Limb (tissue), 2 donors: ENCODE data around the gene LAMP5.

Experiments
- DNase-seq, 2 donors: peaks; one replicate each; pipeline ENCODE4 v3.0.0-alpha.2; 2016; ENCODE audit errors: extremely low spot score in 2 of 2

The LAMP5 gene, protein sequence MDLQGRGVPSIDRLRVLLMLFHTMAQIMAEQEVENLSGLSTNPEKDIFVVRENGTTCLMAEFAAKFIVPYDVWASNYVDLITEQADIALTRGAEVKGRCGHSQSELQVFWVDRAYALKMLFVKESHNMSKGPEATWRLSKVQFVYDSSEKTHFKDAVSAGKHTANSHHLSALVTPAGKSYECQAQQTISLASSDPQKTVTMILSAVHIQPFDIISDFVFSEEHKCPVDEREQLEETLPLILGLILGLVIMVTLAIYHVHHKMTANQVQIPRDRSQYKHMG

DNA sequence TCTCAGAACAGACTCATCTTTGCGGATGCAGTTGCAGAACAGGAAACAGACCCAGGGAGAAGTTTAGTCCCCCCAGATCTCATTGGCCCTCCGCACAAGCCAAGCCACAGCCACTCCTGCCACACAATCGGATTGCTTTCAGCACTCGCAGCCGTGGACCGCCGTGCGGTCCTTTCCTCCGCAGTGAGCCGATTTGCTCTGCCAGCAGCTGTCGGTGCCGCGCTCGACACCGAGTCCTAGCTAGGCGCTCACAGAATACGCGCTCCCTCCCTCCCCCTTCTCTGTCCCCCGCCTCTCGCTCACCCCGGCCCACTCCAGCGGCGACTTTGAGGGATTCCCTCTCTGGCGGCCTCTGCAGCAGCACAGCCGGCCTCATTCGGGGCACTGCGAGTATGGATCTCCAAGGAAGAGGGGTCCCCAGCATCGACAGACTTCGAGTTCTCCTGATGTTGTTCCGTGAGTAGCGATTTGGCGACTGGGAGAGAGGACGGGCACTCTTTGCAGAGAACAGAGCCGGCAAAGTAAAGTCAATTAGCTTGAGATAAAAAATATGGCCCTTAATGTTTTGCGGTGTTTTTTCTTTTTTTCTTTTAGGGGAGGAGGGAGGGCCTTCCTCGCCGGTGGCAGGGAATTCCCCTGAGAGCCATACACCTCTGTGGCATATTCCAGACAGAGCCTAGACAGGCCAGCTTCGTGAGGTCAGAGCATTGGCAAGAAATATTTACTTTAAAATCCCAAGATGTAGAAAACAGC is at the start of gene LAMP5:
Gene LAMP5 (plus strand): TSS at position 130 of the 753 bp plus-strand sequence. CDS start 263 bp downstream, at position 393.
- peak in 1 of 2 donors; percentile 79 for DNase-seq

DNA sequence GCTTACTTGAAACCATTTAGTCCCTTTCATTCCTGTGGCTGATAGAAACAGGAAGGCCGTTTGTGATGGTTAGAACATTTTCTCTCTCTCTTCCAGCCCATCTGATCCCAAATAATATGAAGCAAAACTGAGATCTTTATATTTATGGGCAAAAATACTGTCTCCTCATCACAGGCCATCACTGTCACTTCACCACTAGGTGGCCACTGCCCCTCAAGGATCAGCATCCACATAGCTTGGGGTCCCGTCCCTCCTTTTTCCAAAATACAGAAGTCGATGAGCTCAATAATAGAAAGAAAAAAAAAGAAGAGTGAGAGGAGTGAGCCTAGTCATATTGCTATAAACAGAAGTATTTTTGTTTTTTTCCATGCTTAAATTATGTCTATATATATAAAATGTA is 46.4 kb upstream of the LAMP5 start:
- DNase-seq, result no peak

DNA sequence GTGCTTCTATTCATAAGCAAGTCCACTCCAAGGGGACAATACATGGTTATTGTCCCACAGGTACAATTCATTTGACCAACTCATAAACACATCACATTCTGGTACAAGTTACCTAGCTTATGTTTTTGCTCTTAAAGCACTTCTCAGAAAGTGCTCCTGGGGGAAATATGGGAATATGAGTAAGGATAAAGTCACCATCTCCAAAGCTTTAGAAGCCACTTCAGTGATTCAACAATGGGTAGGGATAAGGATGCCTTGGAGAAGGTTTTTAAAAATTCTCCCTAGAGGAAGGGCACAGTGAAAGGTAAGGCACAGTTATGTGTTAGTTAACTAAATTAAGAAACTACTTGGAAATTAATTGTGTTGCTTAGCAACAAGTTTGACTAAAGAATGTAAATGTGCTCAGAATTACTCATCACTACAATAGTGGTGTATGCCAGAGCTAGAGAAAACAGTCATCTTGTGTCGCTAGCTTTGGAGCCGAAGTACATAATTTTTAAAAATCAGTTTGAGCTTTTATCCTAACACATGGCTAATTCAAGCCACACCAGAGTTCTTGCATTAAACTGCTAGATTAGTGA is 39.5 kb upstream of the LAMP5 start:
- no peak for DNase-seq

DNA sequence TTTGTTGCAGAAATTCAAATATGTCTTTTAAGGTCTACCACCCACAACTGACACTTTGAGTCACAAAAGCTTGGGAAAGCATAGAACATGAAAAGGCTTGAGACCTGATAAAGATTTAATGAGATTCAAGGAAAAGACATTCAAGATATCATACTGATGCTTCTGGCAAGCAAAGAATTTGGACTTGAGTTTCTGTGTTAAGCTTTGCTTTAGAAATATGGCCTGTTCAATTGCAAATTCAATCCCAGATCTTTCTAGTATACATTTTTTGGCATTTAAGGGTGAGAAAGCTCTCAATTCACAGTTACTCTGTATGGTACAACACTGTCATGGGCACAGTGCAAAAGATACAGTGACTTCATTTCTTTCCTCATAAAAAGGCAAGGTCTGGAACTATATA is 38.9 kb upstream of the LAMP5 start:
- no peak for DNase-seq

DNA sequence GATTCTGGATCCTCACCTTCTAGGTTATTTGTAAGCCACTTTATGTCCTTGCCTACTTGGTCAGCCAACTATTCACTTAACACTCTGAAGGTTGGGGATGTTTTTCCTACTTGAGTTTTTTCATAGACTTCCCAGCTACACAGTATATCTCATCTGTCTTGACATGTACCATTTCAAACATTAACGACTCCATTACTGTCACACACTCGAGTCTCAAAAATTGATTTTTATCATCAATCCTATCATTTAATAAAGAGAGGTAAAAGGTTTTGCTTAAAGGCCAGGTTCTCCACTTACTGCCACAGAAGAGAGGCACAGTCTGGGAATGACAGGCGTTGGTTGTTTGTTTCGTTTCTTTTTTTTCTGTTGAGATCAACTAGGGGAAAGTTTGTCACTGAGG is 38.2 kb upstream of the LAMP5 start:
- no peak for DNase-seq

DNA sequence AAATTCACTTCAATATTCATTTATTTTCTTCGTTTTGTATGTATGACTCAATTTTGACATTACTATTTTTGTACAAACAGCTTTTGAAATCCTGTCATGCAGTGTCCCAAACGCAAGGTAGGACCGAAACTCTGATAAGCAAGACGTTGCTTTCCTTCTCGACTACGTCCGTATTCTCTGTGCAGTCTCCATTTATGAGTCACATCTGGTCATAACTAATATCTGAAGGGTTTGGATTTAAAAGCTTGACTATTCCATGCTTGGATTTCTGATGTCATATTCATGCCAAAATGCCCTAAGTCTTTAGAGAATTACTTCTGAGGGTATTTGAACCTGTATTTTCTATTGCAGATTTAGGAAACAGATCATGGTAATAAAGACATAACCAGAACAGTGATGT is 37.8 kb upstream of the LAMP5 start:
- DNase-seq, result no peak

DNA sequence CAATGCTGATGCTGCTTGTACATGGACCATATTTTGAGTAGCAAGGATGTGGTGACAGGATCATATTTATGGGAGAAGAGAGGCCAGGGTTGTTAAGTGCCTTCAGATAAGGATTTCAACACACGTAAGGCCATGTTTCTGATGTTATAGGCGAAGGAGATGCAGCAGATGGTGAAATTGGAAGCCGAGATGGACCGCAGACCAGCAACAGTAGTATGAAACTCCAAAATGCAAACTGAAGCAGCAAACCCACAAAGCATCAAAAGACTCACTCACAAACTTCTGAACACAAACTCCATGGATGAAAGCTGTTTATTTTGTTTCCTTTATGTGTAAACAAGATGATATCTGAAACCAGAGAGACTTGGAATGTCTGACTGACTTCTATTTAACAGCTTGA is 35.6 kb upstream of the LAMP5 start:
- no peak for DNase-seq

DNA sequence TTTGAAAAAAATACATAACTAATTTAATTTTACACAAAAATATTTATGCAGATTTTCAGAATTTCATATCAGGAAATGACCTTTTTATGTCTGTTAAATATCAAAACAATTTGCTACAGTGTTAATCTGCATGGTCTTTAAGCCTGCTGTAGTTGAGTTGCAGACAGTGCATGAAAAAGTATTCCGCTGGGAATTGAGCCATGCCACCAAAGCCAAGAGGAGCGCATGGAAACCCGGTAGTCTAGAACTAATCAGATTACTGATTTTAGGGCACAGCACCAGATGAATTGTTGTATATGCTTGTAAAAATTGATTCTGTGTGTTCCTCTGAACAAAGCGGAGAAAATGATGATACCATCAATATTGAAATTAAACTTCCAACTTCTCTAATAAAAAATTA is 34.3 kb upstream of the LAMP5 start:
- DNase-seq, result no peak

DNA sequence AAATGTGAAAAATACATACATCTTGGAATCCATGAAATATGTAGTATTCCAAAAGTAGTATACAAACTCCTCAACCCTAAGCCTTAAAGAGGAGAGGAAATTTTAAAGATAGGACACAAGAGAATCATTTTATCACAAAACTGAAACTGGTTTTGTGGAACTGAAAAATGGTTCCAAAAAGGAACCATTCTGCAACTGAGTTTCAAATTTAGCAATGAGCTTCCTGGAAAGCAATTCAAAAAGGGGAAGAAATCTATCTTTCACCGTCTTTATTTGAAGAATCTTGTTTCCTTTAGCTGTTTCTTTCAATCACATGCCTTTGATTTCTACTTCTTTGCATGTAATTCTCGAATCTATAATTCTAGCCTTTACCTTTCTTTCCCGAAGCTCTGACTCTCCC is 32.2 kb upstream of the LAMP5 start:
- DNase-seq, result no peak

DNA sequence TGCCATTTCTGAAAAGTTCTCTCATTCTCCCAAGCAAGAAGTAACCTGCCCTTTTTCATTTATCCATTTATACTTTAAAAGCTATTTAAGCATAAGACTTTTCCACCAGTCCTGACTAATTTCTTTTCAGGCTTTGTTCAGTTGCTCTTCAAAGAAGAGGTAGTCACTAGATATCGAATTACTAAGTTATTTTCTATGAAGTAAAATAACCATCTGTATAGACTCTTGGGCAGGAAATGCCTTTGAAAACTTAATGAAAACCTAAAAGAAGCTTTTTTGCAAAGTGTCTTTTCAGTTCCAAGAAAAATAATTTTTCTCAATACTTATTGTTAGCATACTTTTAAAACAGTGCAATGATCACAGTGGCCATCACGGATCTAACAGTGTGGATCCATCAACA is 31.3 kb upstream of the LAMP5 start:
- DNase-seq, result no peak

DNA sequence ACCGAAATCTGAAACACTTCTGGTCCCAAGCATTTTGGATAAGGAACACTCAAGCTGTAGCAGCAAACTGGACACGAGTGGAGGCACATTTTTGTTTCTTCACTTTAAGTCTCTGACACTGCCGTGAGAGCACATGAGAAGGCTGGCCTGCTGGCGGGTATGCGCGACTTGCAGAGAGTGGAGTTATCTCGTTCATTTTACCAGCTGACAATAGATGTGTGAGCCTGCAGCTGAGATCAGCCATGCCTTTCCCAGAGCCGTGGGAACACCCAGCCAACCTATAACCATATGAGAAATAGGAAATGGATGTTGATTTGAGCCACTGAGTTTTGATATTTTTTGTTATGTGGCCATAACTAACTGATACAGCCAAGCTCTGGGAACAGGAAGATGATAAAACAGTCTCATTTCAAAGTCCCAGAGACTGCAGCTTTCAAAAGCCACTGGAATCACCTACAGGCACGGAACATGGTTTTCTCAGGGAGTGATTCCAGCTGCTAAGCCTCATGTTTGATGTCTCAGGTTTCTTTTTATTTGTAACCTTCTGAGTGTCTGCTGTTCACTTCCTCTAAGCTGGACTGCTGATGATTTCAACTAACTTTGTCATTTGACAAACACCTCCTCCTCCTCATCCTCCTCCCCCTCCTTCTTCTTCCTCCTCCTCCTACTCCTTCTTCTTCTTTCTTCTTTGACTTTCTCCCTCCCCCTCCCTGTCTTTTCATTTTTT is 28.6 kb upstream of the LAMP5 start:
- DNase-seq, result no peak

DNA sequence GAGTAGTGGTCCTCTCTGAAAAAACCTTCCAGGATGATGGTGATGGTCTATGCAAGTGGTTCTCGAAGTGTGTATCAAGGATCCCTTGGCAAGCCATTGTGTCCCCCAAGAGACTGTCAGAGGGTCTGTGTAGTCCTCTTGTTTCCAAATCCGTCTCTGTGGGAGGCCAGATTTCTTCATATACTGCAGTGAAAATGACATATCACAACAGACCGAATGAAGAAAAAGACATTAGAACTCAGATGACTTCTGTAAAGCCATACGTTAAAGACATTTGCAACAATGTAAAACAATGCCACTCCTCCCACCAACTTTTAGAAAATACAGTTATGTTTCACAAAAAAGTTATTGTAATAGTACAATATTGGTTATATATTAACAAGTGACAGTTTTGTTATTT is 27.2 kb upstream of the LAMP5 start:
- DNase-seq, result no peak

DNA sequence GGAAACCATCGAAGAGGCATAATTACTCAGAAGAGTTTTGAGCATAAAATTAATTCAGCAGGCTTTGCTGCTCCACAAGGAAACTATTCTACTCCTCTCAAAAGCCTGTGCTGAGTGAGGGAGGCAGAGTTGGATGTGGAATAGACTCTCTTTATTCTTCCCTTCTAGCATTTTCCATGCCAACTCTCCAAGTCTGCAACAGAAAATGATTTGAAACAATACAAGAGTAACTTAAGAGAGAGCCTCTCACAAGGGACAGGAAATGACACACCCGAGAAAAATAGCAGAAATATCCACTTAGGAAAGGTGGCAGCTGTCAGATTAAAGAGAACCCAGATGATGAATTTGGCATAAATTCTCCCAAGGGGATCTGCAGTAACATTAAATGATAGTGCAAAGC is 26.3 kb upstream of the LAMP5 start:
- no peak for DNase-seq

DNA sequence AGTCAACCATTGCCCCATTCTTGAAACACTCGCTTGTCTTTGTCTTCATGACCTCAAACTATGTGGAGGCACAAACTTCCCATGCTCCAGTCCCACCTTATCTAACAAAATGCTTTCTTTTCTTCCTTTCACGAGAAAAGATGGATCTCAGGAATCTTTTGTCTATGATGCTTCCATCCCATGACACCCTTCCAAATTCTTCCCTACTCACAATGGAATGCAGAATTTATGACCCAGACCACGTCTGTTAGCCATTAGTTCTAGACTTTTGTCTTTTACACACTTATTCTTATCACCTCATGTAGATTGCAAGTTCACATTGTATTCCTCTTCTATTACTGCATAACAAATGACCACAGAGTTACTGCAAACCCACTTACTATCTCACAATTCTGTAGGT is 24.2 kb upstream of the LAMP5 start:
- DNase-seq, result no peak

DNA sequence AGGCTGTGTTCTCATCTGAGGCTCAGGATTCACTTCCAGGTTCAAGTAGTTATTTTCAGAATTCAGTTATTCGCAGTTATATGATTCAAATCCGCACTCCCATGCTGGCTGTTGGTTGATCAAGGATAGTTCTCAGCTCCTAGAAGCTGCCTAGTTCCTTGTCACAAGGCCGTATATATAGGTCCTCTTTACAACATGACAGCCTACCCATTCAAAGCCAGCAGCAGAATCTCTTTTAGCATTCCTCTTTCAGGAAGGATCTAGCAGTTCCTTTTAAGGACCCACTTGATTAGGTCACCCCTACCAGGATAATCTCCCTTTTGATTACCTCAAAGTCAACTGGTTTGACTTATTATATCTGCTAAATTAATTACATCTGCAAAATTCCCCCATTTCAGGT is 23.8 kb upstream of the LAMP5 start:
- no peak for DNase-seq

DNA sequence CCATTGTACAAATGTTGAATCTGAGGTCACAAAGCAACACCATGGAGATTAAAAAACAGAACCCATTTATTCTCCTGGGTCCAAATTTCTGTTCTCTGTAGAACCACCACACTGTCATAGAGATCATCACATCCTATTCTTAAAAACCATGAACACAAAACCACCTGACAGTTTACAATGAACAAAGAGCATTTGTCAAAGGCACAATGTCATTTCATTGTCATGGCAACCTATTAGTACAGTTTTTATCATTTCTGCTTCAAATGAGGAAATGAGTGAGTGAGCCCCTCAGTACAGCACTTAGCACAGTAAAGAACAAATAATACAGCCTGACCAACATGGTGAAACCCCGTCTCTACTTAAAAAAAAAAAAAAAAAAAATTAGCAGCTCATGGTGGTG is 23.1 kb upstream of the LAMP5 start:
- DNase-seq, result no peak

DNA sequence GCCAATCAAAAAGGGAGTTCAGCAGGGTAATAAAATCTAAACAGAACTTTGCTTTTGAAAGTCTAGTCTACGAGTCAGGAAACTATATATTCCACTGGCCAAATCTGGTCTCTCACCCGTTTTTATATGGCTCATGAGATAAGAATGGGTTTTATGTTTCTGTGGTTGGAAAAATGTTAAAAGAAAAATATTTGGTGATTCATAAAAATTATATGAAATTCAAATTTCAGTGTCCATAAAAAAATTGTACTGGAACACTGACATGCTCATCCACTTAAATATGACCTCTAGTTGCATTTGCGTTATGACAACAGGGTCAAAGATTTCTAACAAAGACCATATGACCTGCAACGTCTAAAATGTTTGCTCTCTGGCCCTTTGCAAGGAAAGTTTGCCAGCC is 22.3 kb upstream of the LAMP5 start:
- no peak for DNase-seq

DNA sequence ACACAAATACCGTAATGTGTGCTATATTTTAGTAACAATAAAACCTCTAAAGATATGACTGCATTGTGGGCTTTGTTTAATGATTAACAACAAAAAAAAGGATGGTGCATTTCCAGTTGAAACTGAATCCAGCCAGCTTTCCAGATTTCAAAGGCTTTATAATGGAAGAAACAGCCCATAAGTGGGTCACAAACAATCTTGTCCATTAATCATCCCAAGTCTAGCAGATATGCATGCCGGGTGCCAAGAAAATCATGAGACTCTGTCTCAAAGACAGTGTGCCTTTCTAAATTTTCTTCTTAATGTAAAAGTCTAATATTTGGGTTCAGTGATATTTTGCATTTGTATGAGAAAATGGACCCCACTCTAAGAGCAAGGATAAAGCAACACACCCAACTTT is 20.6 kb upstream of the LAMP5 start:
- no peak for DNase-seq

DNA sequence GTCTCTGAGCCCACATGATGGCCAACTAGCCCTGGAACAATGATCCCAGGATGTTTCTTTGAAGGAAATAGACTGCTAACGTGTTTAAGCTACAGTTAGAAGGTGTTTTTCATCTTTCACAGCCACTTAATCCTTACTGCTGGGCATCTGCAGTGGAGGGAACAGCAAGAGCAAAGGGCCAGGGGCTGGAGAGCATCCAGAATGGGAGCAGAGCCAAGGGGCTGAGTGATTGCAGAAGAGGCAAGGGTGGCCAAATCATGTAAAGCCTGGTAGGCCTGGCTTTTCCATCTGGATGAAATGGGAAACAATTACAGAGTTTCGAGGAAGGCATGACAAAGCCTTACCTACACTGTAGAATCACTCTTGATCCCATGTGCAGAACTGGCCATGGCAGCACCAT is 18.7 kb upstream of the LAMP5 start:
- no peak for DNase-seq

DNA sequence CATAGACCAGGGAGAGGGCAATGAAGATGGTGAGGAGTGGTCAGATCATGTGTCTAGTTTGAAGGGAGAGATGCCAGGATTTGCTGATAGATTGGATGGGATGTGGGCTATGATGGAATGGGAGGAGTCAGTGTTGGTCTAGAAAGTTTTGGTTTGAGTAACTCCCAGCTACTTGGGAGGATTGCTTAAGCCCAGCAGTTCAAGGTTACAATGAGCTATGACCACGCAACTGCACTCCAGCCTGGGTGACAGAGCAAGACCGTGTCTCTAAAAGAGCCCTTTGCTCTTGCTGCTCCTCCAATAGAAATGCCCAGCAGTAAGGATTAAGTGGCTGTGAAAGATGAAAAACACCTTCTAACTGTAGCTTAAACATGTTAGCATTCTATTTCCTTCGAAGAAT is 18.2 kb upstream of the LAMP5 start:
- no peak for DNase-seq

DNA sequence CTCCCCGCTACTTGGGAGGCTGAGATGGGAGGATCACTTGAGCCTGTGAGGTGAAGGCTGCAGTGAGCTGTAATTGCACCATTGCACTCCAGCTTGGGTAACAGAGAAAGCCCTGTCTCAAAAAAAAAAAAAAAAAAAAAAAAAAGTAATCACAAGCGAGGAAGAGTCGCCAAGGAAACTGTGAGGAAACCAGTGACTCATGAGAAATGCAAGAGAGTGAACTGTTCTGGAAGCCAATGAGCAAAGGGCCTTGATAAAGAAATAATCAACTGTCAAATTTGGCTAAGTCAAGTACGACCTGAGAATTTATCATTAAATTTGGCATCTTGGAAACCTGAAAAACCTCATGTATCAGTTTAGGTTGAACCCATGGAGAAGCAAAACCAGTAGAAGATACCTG is 16.1 kb upstream of the LAMP5 start:
- no peak for DNase-seq
